Endothelial cell of umbilical vein (primary cell): ENCODE measurements around the gene SENP5. TPM values are rescaled to one million over a fixed set of nuclear protein-coding genes. Genes with fewer than 3 reads are reported as not detected.

Source experiments
- BruUV-seq: library from RNA; stranded (reverse); fragments of 400-500 nt; replicated peaks from 2 replicates; lab custom pipeline; 2021; lab: Mats Ljungman, UMichigan
- CTCF ChIA-PET: fragments of 300-600, 350-600 bp; sonication (Branson Sonifier 250); formaldehyde crosslinking; loops from one replicate; lab custom pipeline; 2021; ENCODE audit warnings: antibody characterized with exemption, inconsistent platforms; lab: Charles Lee
- POLR2A ChIA-PET: fragments of 300-600, 350-600 bp; sonication (Branson Sonifier 250); formaldehyde crosslinking; loops from one replicate; lab custom pipeline; 2021; ENCODE audit warnings: antibody characterized with exemption, inconsistent platforms; lab: Charles Lee
- DNase-seq: peaks from one replicate; pipeline ENCODE4 v3.0.0-alpha.2; 2011; ENCODE audit warnings: low read depth, low spot score
- FAIRE-seq: peaks from 2 replicates; lab custom pipeline; 2011; peaks lifted over from hg19 to GRCh38; lab: Jason Lieb, UNC
- H2AFZ ChIP-seq: 2 replicates; pipeline ENCODE4 v1.6.0; 2012; ENCODE audit warnings: low read depth, low read length, control low read depth, inconsistent platforms
- H3K27ac ChIP-seq: 2 replicates; pipeline ENCODE4 v1.5.1; 2011; ENCODE audit warnings: low read depth, mild to moderate bottlenecking, control low read depth, low read length, moderate library complexity; ENCODE audit not compliant: insufficient read depth
- H3K27me3 ChIP-seq, 2 experiments: 2 replicates each; pipeline versions ENCODE4 v1.6.0 to v1.6.1; 2011; ENCODE audit warnings: low read length in 2 of 2, mixed read lengths in 1 of 2; ENCODE audit not compliant: control insufficient read depth in 2 of 2, insufficient read depth in 2 of 2
- H3K36me3 ChIP-seq, 2 experiments: 2 replicates in 1 of 2; 3 replicates in 1 of 2; pipeline ENCODE4 v1.5.1; 2011; ENCODE audit warnings: low read length in 2 of 2, mild to moderate bottlenecking in 1 of 2, moderate library complexity in 1 of 2; ENCODE audit not compliant: control insufficient read depth in 2 of 2, insufficient read depth in 2 of 2; ENCODE audit errors: extremely low read depth in 1 of 2
- H3K4me1 ChIP-seq: 3 replicates; pipeline ENCODE4 v1.5.1; 2011; ENCODE audit warnings: mild to moderate bottlenecking, low read length; ENCODE audit not compliant: control insufficient read depth, insufficient read depth; ENCODE audit errors: extremely low read depth
- H3K4me2 ChIP-seq: 2 replicates; pipeline ENCODE4 v1.6.1; 2011; ENCODE audit warnings: low read length, control low read depth, mixed read lengths; ENCODE audit not compliant: insufficient read depth
- H3K4me3 ChIP-seq, 3 experiments: fragments of 200-600 bp in 1 of 3; sonication (generic), shearing (Covaris generic) in 1 of 3; replicated peaks in 1 of 3; 2 replicates each; pipeline ENCODE4 v1.5.1; 2011 to 2016; ENCODE audit warnings: control low read depth in 3 of 3, low read length in 3 of 3, mild to moderate bottlenecking in 2 of 3, inconsistent platforms in 1 of 3, low read depth in 1 of 3, moderate library complexity in 1 of 3; ENCODE audit not compliant: insufficient read depth in 1 of 3
- H3K79me2 ChIP-seq: 2 replicates; pipeline ENCODE4 v1.6.0; 2012; ENCODE audit warnings: low read length, inconsistent platforms; ENCODE audit not compliant: control insufficient read depth, insufficient read depth
- H3K9ac ChIP-seq: replicated peaks from 2 replicates; pipeline ENCODE3; 2011; ENCODE audit warnings: low read length, control low read depth; ENCODE audit not compliant: insufficient read depth; ENCODE audit errors: extremely low read depth
- H3K9me1 ChIP-seq: replicated peaks from 3 replicates; pipeline ENCODE4 v1.6.0; 2011; ENCODE audit warnings: mild to moderate bottlenecking, low read length; ENCODE audit not compliant: control insufficient read depth, insufficient read depth; ENCODE audit errors: extremely low read depth
- H3K9me3 ChIP-seq: replicated peaks from 2 replicates; pipeline ENCODE4 v1.5.1; 2012; ENCODE audit warnings: low read length, inconsistent platforms; ENCODE audit not compliant: control insufficient read depth, insufficient read depth
- H4K20me1 ChIP-seq: replicated peaks from 2 replicates; pipeline ENCODE3; 2011; ENCODE audit warnings: mild to moderate bottlenecking, low read length; ENCODE audit not compliant: control insufficient read depth, insufficient read depth; ENCODE audit errors: extremely low read depth
- EZH2 ChIP-seq: IDR thresholded peaks from 2 replicates; pipeline ENCODE4 v1.6.1; 2012; ENCODE audit warnings: borderline replicate concordance, low read depth, mild to moderate bottlenecking, moderate library complexity, low read length, inconsistent platforms; ENCODE audit not compliant: severe bottlenecking
- FOS ChIP-seq: IDR thresholded peaks from 2 replicates; pipeline ENCODE4 v1.6.1; 2011; ENCODE audit warnings: mild to moderate bottlenecking, low read length, moderate library complexity, borderline replicate concordance; ENCODE audit not compliant: insufficient read depth
- GATA2 ChIP-seq: IDR thresholded peaks from 2 replicates; pipeline ENCODE4 v1.7.0; 2011; ENCODE audit warnings: low read depth, mild to moderate bottlenecking, moderate library complexity, mixed read lengths, low read length; ENCODE audit not compliant: insufficient read length, insufficient read depth
- JUN ChIP-seq: IDR thresholded peaks from 2 replicates; pipeline ENCODE4 v1.6.1; 2011; ENCODE audit warnings: borderline replicate concordance, low read depth; ENCODE audit not compliant: insufficient read length, insufficient read depth
- MAX ChIP-seq: IDR thresholded peaks from 2 replicates; pipeline ENCODE4 v1.6.1; 2011; ENCODE audit not compliant: insufficient read depth, insufficient read length
- MYC ChIP-seq: IDR thresholded peaks from one replicate; pipeline ENCODE4 v1.6.1; 2011; ENCODE audit warnings: mild to moderate bottlenecking, low read depth, low read length
- POLR2A ChIP-seq: IDR thresholded peaks from 2 replicates; pipeline ENCODE4 v1.6.1; 2012; ENCODE audit warnings: low read depth, mild to moderate bottlenecking, control low read depth, low read length
- POLR2AphosphoS5 ChIP-seq: IDR thresholded peaks from 2 replicates; pipeline ENCODE4 v1.6.1; 2012; ENCODE audit warnings: low read depth, mild to moderate bottlenecking, control low read depth, low read length, moderate library complexity; ENCODE audit not compliant: insufficient read depth
- dilution Hi-C: fragments of 300-500 bp; cut with MboI; formaldehyde crosslinking; loops from one replicate; pipeline ENCODE4 v1.15.0; 2019; ENCODE audit warnings: low sequenced_read_pairs; ENCODE audit not compliant: extremely low pct_ligation_motif_present
- intact Hi-C: fragments of 100-400 bp; cut with micrococcal nuclease; formaldehyde crosslinking; loops from one replicate; pipeline ENCODE4 v1.10.0; 2022
- polyA plus RNA-seq, 4 experiments: library from polyadenylated mRNA; depleted of rRNA in 3 of 4; stranded (reverse) in 3 of 4; unstranded in 1 of 4; fragments of >200 nt; gene quantifications; 2 replicates each; pipeline versions ENCODE4 v1.2.1 to v1.2.3, GENCODE V29; 2011 to 2012; ENCODE audit warnings: missing spikeins in 1 of 4
- total RNA-seq: library from RNA; stranded (reverse); gene quantifications from 2 replicates; pipeline ENCODE4 v1.2.3, GENCODE V29; 2021
- TF ChIP-seq, protein P1 (sequence below), 2 donors: IDR thresholded peaks; 1 replicate in 1 of 2; 2 replicates in 1 of 2; pipeline ENCODE4 v1.5.1; 2011; ENCODE audit warnings: low read length in 2 of 2, mild to moderate bottlenecking in 2 of 2, moderate library complexity in 2 of 2, control low read depth in 1 of 2, inconsistent platforms in 1 of 2, low read depth in 1 of 2; ENCODE audit not compliant: insufficient read depth in 1 of 2; ENCODE audit errors: extremely low read depth in 1 of 2

The SENP5 gene
- total and polyA plus RNA-seq, 2 donors (not counting 3 experiments of a cell fraction or from before 2014, with no cell fraction given) = 7.9 to 33.5 TPM

DNA sequence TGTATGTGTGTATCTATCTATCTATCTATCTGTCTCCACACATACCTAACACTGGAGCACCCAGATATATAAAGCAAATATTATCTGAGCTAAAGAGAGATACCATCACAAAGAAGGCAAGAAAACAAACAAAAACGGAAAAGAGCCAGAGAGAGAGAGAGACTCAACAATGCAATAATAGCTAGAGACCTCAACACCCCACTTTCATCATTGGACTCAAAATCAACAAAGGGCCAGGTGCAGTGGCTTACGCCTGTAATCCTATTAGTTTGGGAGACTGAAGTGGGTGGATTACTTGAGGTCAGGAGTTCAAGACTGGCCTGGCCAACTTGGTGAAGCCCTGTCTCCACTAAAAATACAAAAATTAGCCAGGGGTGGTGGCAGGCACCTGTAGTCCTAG lies 51.2 kb downstream of the SENP5 start:
- no peaks in the 10 kb centered on the region for H3K27me3 ChIP-seq
- CTCF ChIA-PET = interaction anchor here (0.9 kb wide), 1 partner anchor 11 kb away, joined by 3 read pairs; no protein-coding TSS in a partner anchor
- no peaks in the 10 kb centered on the region for H3K9me3 ChIP-seq
- H3K4me3 ChIP-seq = no peak overlapping the region
- TF ChIP-seq POLR2A = no peak
- H3K79me2 ChIP-seq = no peaks in the 10 kb centered on the region
- H2AFZ ChIP-seq = no peak overlapping the region
- FAIRE-seq (no peak), DNase-seq (no peak)
- peaks cover 0 to 8% of the 10 kb centered on the region in 2 experiments for H3K36me3 ChIP-seq
- no TSS peak for BruUV-seq
- no peak overlapping the region for H3K9ac ChIP-seq
- H3K4me1 ChIP-seq = no peaks in the 10 kb centered on the region
- POLR2A ChIA-PET = no interaction called here
- H3K9me1 ChIP-seq = no peaks in the 10 kb centered on the region
- intact Hi-C loops (no loop called here), dilution Hi-C loops (no loop called here)
- no peak overlapping the region for H3K27ac ChIP-seq
- no peak overlapping the region for H3K4me2 ChIP-seq
- no peaks in the 10 kb centered on the region for H4K20me1 ChIP-seq

DNA sequence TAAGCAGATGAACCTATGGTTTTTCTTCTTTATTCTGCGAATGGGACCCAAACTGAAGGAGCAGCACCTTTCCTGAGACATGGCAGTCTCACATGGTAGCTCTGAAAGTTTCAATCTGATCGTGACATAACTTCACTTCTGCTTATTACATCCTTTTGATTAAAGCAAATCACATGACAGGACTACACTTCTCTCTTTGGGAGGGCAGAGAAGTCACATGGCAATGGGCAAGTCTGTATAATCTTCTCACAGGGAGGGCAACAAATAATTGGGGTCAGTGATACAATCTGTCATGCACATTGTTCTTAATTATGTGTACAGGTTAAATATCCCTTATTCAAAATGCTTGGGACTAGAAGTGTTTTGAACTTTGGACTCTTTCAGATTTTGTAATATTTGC lies 53.0 kb downstream of the SENP5 start:
- DNase-seq = no peak
- dilution Hi-C loops (no loop called here), intact Hi-C loops (no loop called here)
- H3K36me3 ChIP-seq = peaks cover 0 to 1% of the 10 kb centered on the region in 2 experiments
- POLR2A ChIA-PET = no interaction called here
- no peak overlapping the region for H3K4me2 ChIP-seq
- H3K9ac ChIP-seq = no peak overlapping the region
- no peak overlapping the region for H3K27ac ChIP-seq
- no peaks in the 10 kb centered on the region for H3K4me1 ChIP-seq
- TF ChIP-seq MYC = no peak
- TF ChIP-seq, protein P1, sequence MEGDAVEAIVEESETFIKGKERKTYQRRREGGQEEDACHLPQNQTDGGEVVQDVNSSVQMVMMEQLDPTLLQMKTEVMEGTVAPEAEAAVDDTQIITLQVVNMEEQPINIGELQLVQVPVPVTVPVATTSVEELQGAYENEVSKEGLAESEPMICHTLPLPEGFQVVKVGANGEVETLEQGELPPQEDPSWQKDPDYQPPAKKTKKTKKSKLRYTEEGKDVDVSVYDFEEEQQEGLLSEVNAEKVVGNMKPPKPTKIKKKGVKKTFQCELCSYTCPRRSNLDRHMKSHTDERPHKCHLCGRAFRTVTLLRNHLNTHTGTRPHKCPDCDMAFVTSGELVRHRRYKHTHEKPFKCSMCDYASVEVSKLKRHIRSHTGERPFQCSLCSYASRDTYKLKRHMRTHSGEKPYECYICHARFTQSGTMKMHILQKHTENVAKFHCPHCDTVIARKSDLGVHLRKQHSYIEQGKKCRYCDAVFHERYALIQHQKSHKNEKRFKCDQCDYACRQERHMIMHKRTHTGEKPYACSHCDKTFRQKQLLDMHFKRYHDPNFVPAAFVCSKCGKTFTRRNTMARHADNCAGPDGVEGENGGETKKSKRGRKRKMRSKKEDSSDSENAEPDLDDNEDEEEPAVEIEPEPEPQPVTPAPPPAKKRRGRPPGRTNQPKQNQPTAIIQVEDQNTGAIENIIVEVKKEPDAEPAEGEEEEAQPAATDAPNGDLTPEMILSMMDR (IDR thresholded peaks at IDR 0.05; ENCODE audit: extremely low read depth in 1 of 2, insufficient read depth in 1 of 2, low read depth in 1 of 2, low read length in 2 of 2) = no peak
- no peak for TF ChIP-seq POLR2A
- TF ChIP-seq JUN = no peak
- TF ChIP-seq FOS = no peak
- TF ChIP-seq GATA2 = no peak
- no peak for TF ChIP-seq EZH2
- TF ChIP-seq MAX = no peak
- TF ChIP-seq POLR2AphosphoS5 = no peak
- H3K79me2 ChIP-seq = no peaks in the 10 kb centered on the region
- no peaks in the 10 kb centered on the region for H3K9me1 ChIP-seq
- no peak for FAIRE-seq
- H2AFZ ChIP-seq = no peak overlapping the region
- no peak overlapping the region for H3K4me3 ChIP-seq
- H3K27me3 ChIP-seq = no peaks in the 10 kb centered on the region
- CTCF ChIA-PET = no interaction called here
- no peaks in the 10 kb centered on the region for H4K20me1 ChIP-seq
- H3K9me3 ChIP-seq = no peaks in the 10 kb centered on the region
- no TSS peak for BruUV-seq
